NB4 (cell line): Measurements from ENCODE around the gene TCF12.

Experiments used
- CTCF ChIP-seq: IDR thresholded peaks from one replicate; pipeline ENCODE4 v1.5.1; 2012; ENCODE audit warnings: low read depth, low read length
- MYC ChIP-seq: IDR thresholded peaks from 2 replicates; pipeline ENCODE4 v1.6.1; 2011; ENCODE audit warnings: low read depth, low read length
- TF ChIP-seq, protein P1 (sequence below): IDR thresholded peaks from 2 replicates; pipeline ENCODE4 v1.6.1; 2011; ENCODE audit warnings: low read depth, low read length

GRCh38 chr15:57100136-57100539, 181.7 kb downstream of the TCF12 start:
- TF ChIP-seq CTCF (no peak), MYC (no peak)
- TF ChIP-seq, protein P1, sequence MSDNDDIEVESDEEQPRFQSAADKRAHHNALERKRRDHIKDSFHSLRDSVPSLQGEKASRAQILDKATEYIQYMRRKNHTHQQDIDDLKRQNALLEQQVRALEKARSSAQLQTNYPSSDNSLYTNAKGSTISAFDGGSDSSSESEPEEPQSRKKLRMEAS: no peak
